HG03095 (cell line): ENCODE data around the gene MROH8.

ENCODE experiments used
- ATAC-seq: cut with Tn5 transposase; IDR thresholded peaks from one replicate; pipeline ENCODE4 v1.9.1; 2021; ENCODE audit warnings: moderate library complexity; ENCODE audit not compliant: unreplicated experiment

The MROH8 gene

GRCh38 chr20:37178839-37179682 is at the start of gene MROH8, which contains the start of gene RPN2:
MROH8 (minus strand) TSS chr20:37179548.
RPN2 (plus strand) TSS chr20:37179330; CDS start chr20:37179357, 27 bp downstream.
- ATAC-seq: peak; percentile 82

- no peak for ATAC-seq
These were observed 49.3 kb upstream of the MROH8 start for GRCh38 chr20:37228656-37229055.

DNA sequence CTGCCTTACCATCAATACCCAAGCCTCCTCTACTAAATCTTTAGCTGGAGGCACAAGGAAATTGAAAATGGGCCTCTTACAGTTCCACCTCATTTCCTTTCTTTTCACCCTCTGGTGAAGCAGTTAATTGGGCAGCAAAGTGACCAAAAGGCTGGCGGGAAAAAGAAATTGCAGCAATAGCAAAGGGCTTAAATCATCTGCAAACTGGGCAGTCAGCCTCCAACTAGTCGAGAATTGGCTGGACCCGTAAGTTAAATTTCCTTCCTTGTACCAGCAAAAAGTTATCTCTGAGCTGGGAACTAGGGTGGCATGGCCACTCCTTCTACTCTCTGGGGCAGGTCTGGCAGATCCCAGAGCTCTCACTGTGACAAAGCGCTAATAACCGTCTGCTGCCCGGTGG is 48.7 kb upstream of the MROH8 start:
- ATAC-seq: no peak

GRCh38 chr20:37226889-37227288 is 47.5 kb upstream of the MROH8 start:
- no peak for ATAC-seq

GRCh38 chr20:37225146-37225545 is 45.8 kb upstream of the MROH8 start:
- ATAC-seq: no peak

DNA sequence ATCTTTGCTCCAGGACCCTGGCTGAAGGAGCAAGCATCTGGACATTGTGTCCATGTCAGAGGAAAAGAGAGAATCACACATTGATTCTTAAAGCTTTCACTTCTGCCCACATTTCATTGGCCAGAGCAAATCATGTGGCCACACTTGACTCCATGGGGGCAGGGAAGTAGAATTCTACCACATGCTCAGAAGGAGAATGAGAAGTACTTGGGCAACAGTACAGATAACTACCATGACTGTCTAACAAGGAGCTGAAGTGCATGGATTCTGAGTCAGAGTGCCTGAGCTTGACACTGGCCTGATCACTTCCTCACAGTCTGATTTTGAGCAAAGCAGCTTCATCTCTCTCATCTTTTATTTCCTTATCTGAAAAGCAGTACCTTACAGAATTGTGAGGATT is 43.7 kb upstream of the MROH8 start:
- ATAC-seq: no peak

DNA sequence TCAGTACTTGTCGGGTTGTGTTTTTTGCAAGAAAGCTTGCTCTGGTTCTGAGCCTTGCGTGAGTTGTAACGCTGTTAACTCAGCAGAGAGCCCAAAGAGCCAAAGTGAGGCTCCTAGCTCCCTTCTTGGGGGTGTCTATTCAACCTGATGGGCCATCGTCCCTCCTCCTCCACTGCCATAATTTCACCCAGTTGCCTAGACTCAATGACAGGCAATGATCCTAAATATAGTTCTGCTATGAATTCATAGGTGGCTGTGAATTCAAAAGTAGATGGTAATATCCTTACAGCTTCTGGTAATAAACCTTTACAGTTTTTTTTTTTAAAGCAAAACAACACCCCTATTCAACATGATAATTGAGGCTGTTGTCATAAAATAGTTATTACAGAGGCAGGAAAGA is 42.7 kb upstream of the MROH8 start:
- no peak for ATAC-seq

GRCh38 chr20:37220731-37221130 is 41.4 kb upstream of the MROH8 start:
- no peak for ATAC-seq

DNA sequence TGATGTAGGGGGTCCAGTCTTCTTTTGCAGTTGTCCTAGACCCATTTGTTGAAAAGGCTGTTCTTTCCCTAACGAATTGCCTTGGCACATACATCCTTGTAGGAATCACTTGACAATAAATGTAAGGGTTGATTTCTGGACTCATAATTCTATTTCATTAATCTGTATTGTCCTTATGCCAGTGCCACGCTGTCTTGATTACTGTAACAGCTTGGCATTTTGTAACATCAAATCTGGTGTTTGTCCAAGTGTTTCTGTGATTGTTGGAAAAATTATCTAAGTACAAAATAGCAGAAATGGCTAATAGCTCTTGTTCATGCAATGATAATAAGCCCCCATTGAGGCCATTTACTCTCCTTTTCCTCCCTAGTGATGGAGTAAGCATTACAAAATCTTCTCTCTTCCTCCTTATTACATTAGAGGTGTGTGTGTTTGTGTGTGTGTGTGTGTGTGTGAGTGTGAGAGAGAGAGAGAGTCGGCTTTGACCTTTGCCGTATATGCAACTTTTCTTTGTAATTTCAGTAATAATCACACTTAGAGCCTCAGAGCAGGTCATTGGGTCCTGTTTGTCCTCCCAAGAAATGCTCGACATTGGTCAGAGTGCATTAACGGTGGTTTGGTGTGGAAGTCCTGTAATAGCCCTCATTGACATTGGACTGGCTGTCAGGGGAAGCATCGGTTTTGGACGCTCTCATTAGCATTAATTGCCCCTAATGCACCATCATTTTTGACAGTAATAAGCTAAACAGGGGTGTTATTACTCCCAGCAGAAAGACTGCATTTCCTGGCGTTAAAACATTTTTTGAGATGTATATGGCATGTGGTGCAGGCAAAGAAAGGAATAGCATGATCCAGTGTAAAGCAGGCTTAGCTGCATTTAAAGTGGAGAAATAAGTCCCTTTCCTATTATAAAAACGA is 40.7 kb upstream of the MROH8 start:
- no peak for ATAC-seq

DNA sequence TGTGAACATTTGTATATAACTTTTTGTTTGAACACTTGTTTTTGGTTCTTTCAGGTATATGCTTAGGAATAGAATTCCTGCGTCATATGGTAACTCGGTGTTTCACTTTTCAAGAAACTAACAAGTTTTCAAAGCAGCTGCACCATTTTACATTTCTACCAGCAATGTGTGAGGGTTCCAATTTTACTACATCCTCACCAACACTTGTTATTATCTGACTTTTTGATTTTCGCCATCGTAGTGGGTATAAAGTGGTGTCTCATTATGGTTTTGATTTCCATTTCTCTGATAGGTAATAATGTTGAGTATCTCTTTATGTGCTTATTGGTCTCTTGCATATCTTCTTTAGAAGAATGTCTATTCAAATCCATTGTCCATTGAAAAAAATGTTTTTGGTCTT is 39.6 kb upstream of the MROH8 start:
- no peak for ATAC-seq

- ATAC-seq: no peak
These were observed 39.1 kb upstream of the MROH8 start for GRCh38 chr20:37218441-37218840.

DNA sequence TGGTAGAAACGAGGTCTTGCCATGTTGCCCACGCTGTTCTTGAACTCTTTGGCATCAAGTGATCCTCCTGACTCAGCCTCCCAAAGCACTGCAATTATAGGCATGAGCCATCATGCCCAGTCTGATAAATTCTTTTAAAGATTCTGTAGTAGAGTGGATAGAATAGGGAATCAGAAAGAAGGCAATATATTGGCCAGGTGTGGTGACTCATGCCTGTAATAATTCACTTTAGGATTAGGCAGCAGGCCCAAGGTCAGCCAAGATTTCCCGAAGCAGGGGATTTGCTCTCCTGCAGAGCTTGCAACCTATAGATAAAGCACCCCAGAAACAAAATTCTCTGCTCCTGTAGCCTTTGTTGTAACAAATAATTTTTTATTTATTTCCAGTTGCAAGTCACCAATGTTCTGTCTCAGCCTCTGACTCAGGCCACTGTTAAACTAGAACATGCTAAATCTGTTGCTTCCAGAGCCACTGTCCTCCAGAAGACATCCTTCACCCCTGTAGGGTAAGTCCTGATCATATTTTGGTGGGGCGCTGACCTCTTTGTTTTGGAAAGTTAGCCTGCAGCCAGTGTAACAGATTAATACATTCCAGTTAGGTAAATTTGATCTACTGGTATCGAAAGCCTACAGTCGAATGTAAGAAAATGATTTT is 30.4 kb upstream of the MROH8 start:
- ATAC-seq: no peak

GRCh38 chr20:37209193-37209592 is 29.8 kb upstream of the MROH8 start:
- ATAC-seq: no peak

DNA sequence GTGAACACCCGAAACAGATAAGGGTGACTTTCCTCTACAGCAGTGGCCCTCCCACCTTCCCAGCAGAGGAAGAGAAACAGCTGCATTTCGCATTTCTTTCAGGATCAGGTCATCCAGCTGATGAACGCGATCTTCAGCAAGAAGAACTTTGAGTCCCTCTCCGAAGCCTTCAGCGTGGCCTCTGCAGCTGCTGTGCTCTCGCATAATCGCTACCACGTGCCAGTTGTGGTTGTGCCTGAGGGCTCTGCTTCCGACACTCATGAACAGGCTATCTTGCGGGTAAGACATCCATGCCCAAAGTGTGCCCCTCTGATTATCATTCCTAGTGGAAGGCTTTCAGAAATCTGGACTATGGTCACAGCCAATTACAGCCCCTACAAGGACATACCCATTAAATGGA is 27.8 kb upstream of the MROH8 start:
- no peak for ATAC-seq

DNA sequence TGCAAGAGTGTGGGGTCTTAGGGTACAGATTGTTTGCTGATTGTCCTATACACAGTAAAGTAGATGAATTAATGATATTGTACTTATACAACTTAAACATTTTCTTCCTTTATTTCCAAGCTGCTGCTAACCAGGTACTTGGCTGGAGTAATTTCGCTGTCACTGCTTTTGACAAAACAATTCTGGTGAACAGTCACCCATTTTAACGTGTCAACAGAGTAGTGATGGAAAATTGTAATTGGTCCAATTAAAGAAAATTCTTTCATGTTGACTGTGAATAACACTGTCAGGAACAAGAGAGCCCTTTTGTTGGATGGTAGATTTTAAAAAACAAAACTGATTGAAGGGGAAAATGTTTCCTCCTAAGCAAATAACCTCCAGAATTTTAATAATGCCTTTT is 26.4 kb upstream of the MROH8 start:
- no peak for ATAC-seq

DNA sequence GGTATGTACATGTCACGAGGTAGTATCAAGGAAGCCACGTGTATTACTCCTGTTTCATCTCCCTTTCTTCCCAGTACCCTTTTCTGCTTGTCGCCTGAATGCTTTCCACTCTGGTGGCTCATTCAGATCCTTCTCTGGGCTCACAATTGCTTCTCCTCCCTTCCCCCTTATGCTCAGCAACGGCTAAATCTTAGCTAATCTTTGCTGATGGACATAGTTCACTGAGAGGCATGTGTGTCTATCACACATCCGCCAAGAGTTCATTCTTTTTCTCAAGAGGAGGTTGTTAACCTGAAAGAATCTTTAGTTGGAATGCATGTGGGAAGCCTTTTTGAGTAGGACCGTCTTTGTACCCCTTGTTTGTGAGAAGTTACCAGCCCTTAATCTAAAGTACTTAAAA is 25.8 kb upstream of the MROH8 start:
- ATAC-seq: no peak

DNA sequence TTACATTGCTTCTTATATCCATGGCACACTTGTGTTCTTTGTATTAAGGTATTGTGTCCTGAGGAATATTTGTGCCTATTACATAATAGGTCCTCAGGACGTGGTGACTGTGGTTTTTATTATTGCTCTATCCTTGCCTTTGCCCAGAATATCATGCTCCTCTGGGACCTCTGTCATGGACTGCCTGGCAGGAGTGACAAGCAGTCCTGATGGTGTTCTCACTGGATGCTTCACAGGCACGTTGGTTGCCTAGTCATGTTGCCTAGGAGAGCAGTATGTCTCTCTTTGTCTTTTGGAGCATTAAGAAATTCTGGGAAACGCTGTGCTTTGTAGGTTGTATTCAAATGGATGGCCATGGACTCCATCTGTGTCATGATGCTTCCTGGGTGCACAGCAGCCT is 24.7 kb upstream of the MROH8 start:
- ATAC-seq: no peak

- ATAC-seq: no peak
These were observed 23.1 kb upstream of the MROH8 start for GRCh38 chr20:37202267-37202943.

DNA sequence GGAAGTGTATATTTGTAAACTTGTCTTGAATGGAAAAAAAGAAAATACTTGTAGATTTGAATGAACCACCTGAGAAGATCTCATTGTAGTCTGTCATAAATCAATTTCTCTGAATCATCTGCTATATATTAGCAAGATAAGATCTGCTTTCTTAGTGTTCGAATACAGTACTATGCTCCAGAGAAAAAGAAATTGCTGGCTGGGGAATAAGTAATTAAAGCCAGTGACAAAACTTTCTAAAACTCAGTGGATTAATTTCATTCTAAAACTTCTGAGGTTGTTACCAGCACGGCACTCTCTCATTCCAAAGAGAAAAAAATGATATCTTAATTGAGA is 22.4 kb upstream of the MROH8 start:
- ATAC-seq: no peak

DNA sequence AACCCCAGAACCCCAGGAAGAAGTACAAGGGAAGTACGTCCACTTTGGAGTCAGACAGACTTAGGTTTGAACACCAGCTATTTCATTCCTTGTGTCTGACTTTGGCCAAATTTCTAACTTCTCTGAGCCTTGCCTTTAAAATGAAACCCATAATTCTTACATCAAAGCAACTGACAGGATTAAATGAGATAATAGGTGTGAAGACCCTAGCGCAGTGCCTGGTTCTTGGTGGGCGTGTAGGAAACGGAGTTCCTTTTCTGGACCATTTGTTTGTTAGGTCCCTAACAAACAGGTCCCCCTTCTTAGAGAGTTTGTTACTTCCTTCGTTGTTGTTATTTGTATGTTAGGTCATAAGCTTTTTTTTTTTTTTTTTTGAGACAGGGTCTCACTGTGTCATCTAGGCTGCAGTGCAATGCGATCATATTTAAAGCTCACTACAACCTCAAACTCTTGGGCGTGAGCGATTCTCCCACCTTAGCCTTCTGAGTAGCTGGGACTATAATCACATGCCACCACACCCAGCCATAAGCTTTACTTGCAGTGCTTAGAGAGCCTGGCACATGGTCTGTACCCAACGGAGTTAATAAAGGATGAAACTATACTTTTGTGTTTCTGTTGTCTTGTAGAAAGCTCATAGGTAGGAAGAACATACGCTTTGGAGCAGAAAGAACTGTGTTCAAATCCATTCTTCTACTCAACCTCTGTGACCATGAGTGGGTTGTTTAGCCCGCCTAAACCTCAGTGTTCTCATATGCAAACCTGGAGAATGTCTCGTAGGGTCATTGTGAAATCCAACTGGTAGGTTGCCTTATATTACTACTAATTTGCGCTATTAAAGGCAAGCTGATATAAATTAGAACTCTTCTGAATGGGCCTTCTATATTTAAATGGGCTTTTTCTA is 21.8 kb upstream of the MROH8 start:
- ATAC-seq: no peak
